GM08714 (cell line): ENCODE data around the gene NHLH1.

ENCODE experiments used
- H3K4me3 ChIP-seq: fragments of 200-500 bp; sonication (Bioruptor generic); 2 replicates; pipeline ENCODE4 v1.5.1; 2014; ENCODE audit warnings: mild to moderate bottlenecking, low read length, inconsistent platforms
- ZNF274 ChIP-seq: IDR thresholded peaks from 2 replicates; pipeline ENCODE4 v1.6.1; 2012; ENCODE audit warnings: mild to moderate bottlenecking, low read depth, low read length

NHLH1 gene

DNA sequence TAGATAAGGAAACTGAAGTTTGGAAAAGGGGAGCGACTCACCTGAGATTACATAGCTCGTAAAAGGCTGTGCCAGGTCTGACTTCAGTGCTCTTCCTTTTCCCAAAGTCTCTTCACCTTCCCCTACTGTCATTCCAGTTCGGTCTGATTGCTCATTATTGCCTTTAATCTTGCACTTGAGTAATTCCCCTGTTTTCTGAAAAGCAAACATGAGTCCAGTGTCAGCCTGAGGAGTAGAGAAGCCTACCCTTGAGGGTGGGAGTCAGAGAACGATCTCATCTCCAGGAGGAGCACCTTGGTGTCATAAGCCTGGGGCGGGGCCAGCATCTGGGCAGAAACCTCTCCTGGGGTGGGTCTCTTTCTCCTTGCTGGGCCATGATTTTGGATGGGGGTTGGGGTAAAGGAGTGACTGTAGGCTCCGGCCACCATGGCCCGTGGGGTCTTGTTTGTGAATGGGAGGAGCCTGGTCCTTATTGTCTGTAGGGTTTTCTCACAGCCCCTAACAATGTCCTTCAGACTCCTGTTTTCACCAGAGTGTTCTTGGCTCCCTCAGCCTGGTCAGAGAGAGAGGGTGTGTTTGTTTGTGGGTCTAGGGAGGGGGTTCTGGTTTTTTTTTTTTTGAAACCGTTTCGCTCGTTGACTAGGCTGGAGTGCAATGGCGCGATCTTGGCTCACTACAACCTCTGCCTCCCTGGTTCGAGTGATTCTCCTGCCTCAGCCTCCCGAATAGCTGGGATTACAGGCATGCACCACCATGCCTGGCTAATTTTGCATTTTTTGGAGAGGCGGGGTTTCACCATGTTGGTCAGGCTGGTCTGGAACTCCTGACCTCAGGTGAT is 39.5 kb downstream of the NHLH1 start:
- no peak for TF ChIP-seq ZNF274
- no peak overlapping the region for H3K4me3 ChIP-seq

DNA sequence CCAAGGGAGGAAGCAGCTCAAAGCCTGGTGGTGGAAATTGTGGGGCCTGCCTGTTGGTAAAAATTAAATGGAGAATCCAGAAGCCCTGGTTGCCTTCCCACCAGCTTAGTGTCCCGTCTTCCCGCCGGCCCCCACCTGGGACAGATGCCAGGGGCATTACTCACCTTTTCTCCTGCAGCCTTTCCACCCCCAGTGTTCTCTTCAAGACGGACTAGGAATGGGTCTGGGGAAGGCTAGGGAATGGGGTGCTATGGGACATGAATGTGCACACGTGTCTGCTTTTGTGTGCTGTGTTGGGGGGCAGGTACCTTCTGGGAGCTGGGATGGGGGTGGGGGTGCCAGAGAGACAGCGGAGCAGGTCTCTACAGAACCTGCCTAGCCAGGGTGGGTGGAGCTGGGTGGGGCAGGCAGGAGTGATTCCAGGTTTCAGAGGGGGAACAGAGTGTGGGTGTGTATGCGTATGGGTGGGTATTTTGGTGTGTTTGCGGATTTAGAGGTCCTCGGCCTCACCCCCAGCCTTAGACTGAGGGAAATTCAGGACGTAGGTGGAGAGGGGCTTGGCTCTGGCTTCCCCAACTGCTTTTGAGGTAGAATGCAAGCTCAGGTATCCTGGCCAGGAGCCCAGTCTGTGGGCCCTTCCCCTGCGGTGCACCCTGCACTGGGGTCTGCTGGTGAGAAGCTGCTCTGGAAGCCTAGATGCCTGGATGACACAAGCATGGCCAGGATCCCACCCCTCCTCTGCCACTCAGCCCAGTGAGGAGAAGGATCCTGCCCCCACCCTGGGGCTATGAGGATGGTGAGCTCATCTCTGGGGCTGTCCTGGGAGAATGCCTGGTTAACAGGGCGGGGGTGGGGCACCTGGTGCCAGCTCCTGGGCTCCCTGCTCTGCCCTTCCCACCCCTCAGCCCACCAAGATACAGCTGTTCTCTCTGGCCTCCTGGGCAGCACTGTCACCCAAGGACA is 41.2 kb downstream of the NHLH1 start:
- TF ChIP-seq ZNF274, result no peak
- H3K4me3 ChIP-seq, result no peak overlapping the region

DNA sequence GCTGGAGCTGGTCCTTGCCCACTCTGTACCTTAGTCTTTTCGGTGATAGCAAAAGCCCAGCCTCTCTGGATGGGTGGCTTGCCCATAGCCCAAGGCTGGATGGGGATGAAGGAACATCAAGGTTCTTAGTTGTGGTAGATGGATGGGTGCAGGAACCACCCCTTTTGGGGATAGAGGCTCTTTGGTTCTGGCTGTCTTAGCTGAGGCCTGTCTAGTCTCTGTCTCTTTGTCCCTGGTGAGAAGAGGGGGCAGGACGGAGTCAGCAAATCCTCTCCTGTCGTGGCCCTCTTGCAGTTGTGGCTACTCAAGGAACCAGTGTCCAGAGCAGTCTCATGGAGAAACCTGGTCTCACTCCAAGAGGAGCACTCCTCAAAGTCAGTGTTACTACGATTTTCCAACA is 42.0 kb downstream of the NHLH1 start:
- TF ChIP-seq ZNF274, result no peak
- H3K4me3 ChIP-seq, result no peak overlapping the region

DNA sequence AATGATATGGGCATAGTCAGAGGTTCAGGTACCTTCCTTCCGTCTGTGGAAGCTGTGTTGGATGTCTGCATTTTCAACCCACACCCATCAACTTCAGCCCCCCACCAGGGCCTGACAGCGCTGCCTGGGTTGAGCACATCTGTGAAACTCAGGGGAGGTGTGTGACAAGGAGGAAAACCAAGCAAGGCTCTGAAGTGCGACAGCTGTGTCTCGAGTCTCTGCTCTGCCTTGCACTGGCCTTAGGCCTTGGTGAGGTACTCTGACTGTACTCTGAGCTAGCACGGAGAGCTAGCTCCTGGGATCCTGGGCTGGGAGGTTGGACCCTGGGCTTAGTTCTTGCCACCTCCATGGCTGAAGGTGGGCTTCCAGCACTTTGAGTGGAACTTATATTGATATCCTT is 42.6 kb downstream of the NHLH1 start:
- no peak overlapping the region for H3K4me3 ChIP-seq
- no peak for TF ChIP-seq ZNF274

- H3K4me3 ChIP-seq, result no peak overlapping the region
- no peak for TF ChIP-seq ZNF274
These were observed 43.6 kb downstream of the NHLH1 start for GRCh38 chr1:160410406-160411005.

GRCh38 chr1:160411271-160412027 is 44.6 kb downstream of the NHLH1 start:
- no peak overlapping the region for H3K4me3 ChIP-seq
- no peak for TF ChIP-seq ZNF274

GRCh38 chr1:160412028-160412362 is 45.1 kb downstream of the NHLH1 start:
- no peak for TF ChIP-seq ZNF274
- H3K4me3 ChIP-seq, result no peak overlapping the region

GRCh38 chr1:160413716-160414115 is 46.8 kb downstream of the NHLH1 start:
- no peak for TF ChIP-seq ZNF274
- H3K4me3 ChIP-seq, result no peak overlapping the region

DNA sequence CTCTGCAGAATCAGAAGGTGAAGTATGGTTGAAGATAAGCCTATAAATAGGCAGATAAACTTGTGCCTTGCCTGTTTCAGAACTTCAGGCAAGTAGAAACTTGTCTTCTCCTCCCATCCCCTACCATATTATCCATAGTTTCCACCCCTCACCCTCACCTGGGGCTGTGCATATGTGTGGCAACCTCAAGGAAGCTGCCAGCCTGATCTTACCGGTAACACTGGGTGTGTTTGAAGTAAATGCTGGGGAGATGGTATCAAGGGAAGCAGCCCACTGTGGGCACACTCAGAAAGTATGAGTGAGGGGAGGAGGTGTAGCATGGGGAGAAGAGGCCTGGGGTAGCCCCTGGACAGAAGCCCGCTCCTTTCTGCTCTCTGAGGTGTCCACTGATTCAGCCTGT is 48.0 kb downstream of the NHLH1 start:
- no peak for TF ChIP-seq ZNF274

GRCh38 chr1:160415696-160416290 is 48.9 kb downstream of the NHLH1 start:
- H3K4me3 ChIP-seq, result no peak overlapping the region
- no peak for TF ChIP-seq ZNF274

More for the DNA sequence above, 48.0 kb downstream of the NHLH1 start:
- no peak overlapping the region for H3K4me3 ChIP-seq

DNA sequence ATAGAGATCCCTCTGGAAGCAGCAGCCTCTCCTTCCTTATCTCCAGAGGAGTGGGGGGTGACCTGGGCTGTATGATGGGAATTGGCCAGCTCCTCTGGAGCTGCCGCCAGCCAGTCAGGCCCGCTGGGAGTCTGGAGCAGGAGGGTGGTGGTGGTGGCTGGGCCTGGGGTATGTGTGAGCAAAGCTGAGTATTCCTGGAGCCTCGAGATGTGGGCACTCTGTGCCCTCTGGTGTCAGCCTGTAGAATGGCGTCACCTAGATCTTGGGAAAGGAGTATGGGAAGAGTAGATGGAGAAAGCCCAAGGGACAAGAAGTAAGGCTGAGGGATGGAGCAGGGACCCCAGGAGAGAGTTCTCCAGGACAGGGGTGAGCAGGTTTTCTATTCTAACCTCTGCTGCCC is 49.5 kb downstream of the NHLH1 start:
- no peak overlapping the region for H3K4me3 ChIP-seq
- TF ChIP-seq ZNF274, result no peak

DNA sequence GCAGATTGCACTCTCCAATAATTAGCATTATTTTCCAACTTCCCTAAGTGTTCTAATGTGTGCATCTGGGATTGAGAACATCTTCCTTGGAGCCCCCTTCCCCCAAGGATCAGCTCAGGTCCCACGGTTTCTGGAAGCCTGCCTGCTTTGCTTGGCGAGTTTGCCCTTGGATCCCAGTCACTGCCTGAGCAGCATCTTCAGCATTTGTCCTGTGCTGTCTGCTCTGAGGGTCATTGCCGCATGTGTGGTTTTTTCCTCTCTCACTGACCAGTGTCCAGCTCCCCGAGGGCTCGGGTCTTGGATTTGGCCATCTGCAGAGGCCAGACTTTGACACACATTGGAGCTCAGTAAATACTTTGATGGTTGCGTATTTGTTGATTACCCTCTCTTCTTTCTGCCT is 51.6 kb downstream of the NHLH1 start:
- TF ChIP-seq ZNF274, result no peak
- no peak overlapping the region for H3K4me3 ChIP-seq

GRCh38 chr1:160419150-160419837 is 52.4 kb downstream of the NHLH1 start:
- TF ChIP-seq ZNF274, result no peak
- no peak overlapping the region for H3K4me3 ChIP-seq

GRCh38 chr1:160419838-160420169 is 52.9 kb downstream of the NHLH1 start:
- H3K4me3 ChIP-seq, result no peak overlapping the region
- TF ChIP-seq ZNF274, result no peak
